K562 (cell line): ENCODE data around the gene NDUFB7. TPM values are rescaled to one million over a fixed set of nuclear protein-coding genes. Genes with fewer than 3 reads are reported as not detected.

Experiments
- CREM ChIP-seq: IDR thresholded peaks from 2 replicates; pipeline ENCODE4 v1.6.1; 2014; ENCODE audit warnings: antibody characterized with exemption, low read depth
- HDAC1 ChIP-seq, 2 experiments: fragments of 450-650 bp; IDR thresholded peaks; 2 replicates each; pipeline ENCODE4 v1.6.1; 2016 to 2017; ENCODE audit warnings: inconsistent platforms in 1 of 2, mild to moderate bottlenecking in 1 of 2, moderate library complexity in 1 of 2
- HNRNPH1 ChIP-seq: fragments of 200-400 bp; formaldehyde crosslinking; optimal IDR thresholded peaks from 2 replicates; pipeline ENCODE3; 2017; ENCODE audit warnings: low read depth, mild to moderate bottlenecking, low read length, moderate library complexity
- ILF3 ChIP-seq: fragments of 450-650 bp; IDR thresholded peaks from 2 replicates; pipeline ENCODE4 v1.6.1; 2018; ENCODE audit warnings: antibody characterized with exemption, mild to moderate bottlenecking, moderate library complexity, borderline replicate concordance
- KDM1A ChIP-seq, 2 experiments: fragments of 450-650 bp; IDR thresholded peaks; 2 replicates each; pipeline ENCODE4 v1.6.1; 2016; ENCODE audit warnings: mild to moderate bottlenecking in 2 of 2
- MAFG ChIP-seq: fragments of 450-650 bp; conservative IDR thresholded peaks from 2 replicates; pipeline ENCODE4 v1.6.1; 2016; ENCODE audit warnings: missing genetic modification characterization, missing compliant biosample characterization
- MCM7 ChIP-seq, 2 experiments: fragments of 450-650 bp; IDR thresholded peaks; 2 replicates each; pipeline ENCODE4 v1.6.1; 2016 to 2018
- MYBL2 ChIP-seq, 2 experiments: fragments of 450-650 bp in 1 of 2; sonication (generic) in 1 of 2; formaldehyde crosslinking in 1 of 2; IDR thresholded peaks; 2 replicates each; pipeline versions ENCODE4 v1.6.1 to v1.8.1; 2017 to 2022; ENCODE audit warnings: borderline replicate concordance in 1 of 2, inconsistent platforms in 1 of 2, low read depth in 1 of 2, mild to moderate bottlenecking in 1 of 2, missing genetic modification reagents in 1 of 2, moderate library complexity in 1 of 2
- SP2 ChIP-seq: IDR thresholded peaks from 2 replicates; pipeline ENCODE4 v1.6.1; 2011; ENCODE audit warnings: mild to moderate bottlenecking, low read depth, low read length, moderate library complexity; ENCODE audit not compliant: poor library complexity, severe bottlenecking; ENCODE audit errors: extremely low read depth
- TBL1XR1 ChIP-seq, 2 experiments: IDR thresholded peaks; 2 replicates each; pipeline ENCODE4 v1.6.1; 2012; ENCODE audit warnings: improper control_type of control experiment in 2 of 2, low read length in 2 of 2, mild to moderate bottlenecking in 1 of 2
- ZNF12 ChIP-seq: sonication (generic); formaldehyde crosslinking; IDR thresholded peaks from 2 replicates; pipeline ENCODE4 v1.4.0; 2020; ENCODE audit warnings: mild to moderate bottlenecking, missing genetic modification reagents
- ZNF134 ChIP-seq: fragments of 250-450 bp; sonication (Bioruptor Pico); conservative IDR thresholded peaks from 2 replicates; pipeline ENCODE4 v1.4.0; 2020
- ZNF707 ChIP-seq: fragments of 250-450 bp; sonication (Bioruptor Pico); conservative IDR thresholded peaks from 2 replicates; pipeline ENCODE4 v1.8.0; 2022; ENCODE audit warnings: inconsistent platforms, mild to moderate bottlenecking, moderate library complexity
- polyA plus RNA-seq, 8 experiments: library from polyadenylated mRNA; depleted of rRNA in 4 of 8; stranded (reverse) in 5 of 8; unstranded in 3 of 8; fragments of >200 nt; fragmentation: Nextera tagmentation in 2 of 8; fragmentation: Illumina TruSeq in 1 of 8; extraction: Ambion mirVana in 2 of 8; extraction: Trizol in 1 of 8; gene quantifications; 2 replicates each; pipeline versions ENCODE4 v1.2.1 to v1.2.3, GENCODE V29; 2011 to 2014; ENCODE audit warnings: inconsistent platforms in 1 of 8, missing spikeins in 1 of 8
- total RNA-seq, 7 experiments: library from RNA; depleted of rRNA in 6 of 7; stranded (reverse); fragments of >200 nt in 6 of 7; fragmentation: Illumina TruSeq in 2 of 7; extraction: Trizol in 2 of 7; gene quantifications; 2 replicates each; pipeline versions ENCODE4 v1.2.1 to v1.2.3, GENCODE V29; 2011 to 2021; ENCODE audit warnings: low replicate concordance in 1 of 7
- TF ChIP-seq, protein P1 (sequence below), 2 experiments: fragments of 450-650 bp; IDR thresholded peaks; 2 replicates each; pipeline ENCODE4 v1.6.1; 2016; ENCODE audit warnings: mild to moderate bottlenecking in 2 of 2, borderline replicate concordance in 1 of 2, low read depth in 1 of 2, moderate library complexity in 1 of 2
- TF ChIP-seq, protein P2 (sequence below): fragments of 250-450 bp; sonication (Bioruptor Pico); IDR thresholded peaks from 2 replicates; pipeline ENCODE4 v1.5.1; 2021; ENCODE audit warnings: mild to moderate bottlenecking

The NDUFB7 gene
- total and polyA plus RNA-seq, 9 of the 15 experiments (the other 6 are each of a cell fraction or from before 2014, with no cell fraction given) = 14.9 to 842 (median 137) TPM

DNA sequence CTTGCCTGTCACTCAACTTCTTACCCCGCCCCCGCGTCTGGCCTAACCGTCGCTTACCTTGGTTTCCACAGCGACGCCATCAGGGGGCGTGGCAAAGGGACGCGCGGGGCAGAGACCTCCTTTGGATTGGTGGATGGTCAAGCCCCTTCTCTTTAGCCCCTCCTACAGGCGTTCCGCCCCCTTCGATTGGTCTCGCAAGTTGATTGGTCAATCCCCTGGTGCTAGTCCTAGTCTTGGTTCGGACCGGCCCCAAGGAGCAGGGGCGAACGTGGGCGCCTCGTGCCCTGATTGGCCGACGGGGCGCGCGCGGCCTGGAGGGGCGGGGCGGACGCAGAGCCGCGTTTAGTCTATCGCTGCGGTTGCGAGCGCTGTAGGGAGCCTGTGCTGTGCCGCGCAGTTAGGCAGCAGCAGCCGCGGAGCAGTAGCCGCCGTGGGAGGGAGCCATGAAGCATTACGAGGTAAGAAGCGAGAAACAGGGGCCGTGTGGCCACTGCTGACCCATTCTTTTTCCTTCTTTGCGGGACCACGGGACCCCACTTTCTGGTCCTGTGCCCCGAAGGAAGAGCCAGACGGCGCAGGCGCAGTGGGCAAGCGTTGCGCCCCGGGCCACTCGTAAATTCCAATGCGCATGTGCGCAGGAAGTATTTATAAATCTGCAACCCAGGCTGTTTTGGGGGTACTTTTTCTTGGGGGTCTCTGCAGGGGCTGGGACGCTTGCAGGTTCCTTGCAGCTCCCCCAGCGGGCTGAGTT lies 42.4 kb downstream of the NDUFB7 start, which contains the start of gene TECR (continued):
- TF ChIP-seq, protein P1, sequence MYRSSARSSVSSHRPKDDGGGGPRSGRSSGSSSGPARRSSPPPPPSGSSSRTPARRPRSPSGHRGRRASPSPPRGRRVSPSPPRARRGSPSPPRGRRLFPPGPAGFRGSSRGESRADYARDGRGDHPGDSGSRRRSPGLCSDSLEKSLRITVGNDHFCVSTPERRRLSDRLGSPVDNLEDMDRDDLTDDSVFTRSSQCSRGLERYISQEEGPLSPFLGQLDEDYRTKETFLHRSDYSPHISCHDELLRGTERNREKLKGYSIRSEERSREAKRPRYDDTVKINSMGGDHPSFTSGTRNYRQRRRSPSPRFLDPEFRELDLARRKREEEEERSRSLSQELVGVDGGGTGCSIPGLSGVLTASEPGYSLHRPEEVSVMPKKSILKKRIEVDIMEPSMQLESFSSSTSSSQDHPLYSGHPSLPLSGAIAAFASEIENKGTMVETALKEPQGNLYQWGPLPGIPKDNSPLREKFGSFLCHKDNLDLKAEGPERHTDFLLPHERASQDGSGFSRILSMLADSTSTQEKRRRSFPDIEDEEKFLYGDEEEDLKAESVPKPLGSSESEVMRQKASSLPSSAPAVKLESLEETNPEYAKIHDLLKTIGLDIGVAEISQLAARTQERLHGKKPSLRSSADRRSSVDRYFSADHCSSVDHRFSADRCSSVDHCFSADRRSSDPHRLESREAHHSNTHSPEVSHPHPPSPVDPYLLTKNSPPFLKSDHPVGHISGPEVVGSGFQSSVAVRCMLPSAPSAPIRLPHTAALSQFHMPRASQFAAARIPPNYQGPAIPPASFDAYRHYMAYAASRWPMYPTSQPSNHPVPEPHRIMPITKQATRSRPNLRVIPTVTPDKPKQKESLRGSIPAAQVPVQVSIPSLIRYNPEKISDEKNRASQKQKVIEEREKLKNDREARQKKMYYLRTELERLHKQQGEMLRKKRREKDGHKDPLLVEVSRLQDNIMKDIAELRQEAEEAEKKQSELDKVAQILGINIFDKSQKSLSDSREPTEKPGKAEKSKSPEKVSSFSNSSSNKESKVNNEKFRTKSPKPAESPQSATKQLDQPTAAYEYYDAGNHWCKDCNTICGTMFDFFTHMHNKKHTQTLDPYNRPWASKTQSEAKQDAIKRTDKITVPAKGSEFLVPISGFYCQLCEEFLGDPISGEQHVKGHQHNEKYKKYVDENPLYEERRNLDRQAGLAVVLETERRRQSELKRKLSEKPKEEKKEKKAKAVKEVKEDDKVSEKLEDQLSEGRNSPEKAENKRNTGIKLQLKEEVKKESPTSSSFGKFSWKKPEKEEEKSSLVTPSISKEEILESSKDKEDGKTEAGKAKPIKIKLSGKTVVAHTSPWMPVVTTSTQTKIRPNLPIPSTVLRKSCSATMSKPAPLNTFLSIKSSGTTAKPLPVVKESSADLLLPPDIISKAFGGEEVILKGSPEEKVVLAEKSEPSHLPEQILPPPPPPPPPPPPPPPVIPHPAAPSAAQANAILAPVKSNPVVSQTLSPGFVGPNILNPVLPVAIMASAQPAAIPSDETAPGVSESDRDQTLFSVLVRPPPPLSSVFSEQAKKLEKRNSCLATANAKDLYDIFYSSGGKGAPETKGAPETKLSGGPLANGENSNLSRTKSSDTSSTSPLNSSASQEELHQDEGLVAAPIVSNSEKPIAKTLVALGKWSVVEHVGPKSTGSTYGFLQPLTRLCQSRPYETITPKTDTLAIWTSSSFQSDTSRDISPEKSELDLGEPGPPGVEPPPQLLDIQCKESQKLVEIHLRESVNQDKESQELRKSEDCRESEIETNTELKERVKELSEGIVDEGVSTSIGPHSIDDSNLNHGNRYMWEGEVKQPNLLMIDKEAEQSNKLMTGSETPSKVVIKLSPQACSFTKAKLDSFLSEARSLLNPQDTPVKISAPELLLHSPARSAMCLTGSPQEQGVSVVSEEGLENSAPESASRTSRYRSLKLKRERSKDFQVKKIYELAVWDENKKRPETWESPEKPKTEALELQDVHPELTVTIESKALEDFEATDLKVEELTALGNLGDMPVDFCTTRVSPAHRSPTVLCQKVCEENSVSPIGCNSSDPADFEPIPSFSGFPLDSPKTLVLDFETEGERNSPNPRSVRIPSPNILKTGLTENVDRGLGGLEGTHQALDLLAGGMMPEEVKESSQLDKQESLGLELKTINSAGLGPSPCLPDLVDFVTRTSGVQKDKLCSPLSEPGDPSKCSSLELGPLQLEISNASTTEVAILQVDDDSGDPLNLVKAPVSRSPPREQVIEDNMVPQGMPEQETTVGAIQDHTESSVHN (IDR thresholded peaks at IDR 0.05; ENCODE audit: borderline replicate concordance in 1 of 2, low read depth in 1 of 2) = no peak
- TF ChIP-seq MYBL2 (IDR thresholded peaks at IDR 0.05; ENCODE audit: low read depth) (no peak), MYBL2 (CRISPR knock-in tag; IDR thresholded peaks at IDR 0.05; ENCODE audit: borderline replicate concordance) (no peak), CREM (peak; percentile 65), MAFG (tag) (no peak), ILF3 (no peak), TBL1XR1 (IDR thresholded peaks at IDR 0.05; ENCODE audit: low read length in 2 of 2) (peak in 1 of 2 experiments; percentile 17; a peak in 1 of 4 replicates), MCM7 (IDR thresholded peaks at IDR 0.05) (no peak), ZNF134 (CRISPR knock-in tag) (no peak), ZNF12 (peak; percentile 59; the same call in 1 of the 2 replicates), HNRNPH1 (no peak), HDAC1 (IDR thresholded peaks at IDR 0.05) (no peak), KDM1A (IDR thresholded peaks at IDR 0.05) (no peak), ZNF707 (no peak), SP2 (peak; percentile 36)
- TF ChIP-seq, protein P2, sequence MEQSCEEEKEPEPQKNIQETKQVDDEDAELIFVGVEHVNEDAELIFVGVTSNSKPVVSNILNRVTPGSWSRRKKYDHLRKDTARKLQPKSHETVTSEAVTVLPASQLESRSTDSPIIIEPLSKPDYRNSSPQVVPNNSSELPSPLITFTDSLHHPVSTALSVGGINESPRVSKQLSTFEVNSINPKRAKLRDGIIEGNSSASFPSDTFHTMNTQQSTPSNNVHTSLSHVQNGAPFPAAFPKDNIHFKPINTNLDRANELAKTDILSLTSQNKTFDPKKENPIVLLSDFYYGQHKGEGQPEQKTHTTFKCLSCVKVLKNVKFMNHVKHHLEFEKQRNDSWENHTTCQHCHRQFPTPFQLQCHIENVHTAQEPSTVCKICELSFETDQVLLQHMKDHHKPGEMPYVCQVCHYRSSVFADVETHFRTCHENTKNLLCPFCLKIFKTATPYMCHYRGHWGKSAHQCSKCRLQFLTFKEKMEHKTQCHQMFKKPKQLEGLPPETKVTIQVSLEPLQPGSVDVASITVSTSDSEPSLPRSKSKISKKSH (CRISPR knock-in tag) = no peak
